HG03342 (cell line): ENCODE measurements around the gene S100A5.
"Not testable (repeated sequence)": the region's sequence is repeated elsewhere in the genome, so short reads cannot be mapped to it uniquely, and the experiment has no call there.

Experiments
- ATAC-seq: cut with Tn5 transposase; IDR thresholded peaks from one replicate; pipeline ENCODE4 v1.9.1; 2021; ENCODE audit warnings: mild to moderate bottlenecking, moderate library complexity; ENCODE audit not compliant: unreplicated experiment

The S100A5 gene

GRCh38 chr1:153567621-153568366 lies 27.1 kb upstream of the S100A5 start:
- ATAC-seq, result no peak

DNA sequence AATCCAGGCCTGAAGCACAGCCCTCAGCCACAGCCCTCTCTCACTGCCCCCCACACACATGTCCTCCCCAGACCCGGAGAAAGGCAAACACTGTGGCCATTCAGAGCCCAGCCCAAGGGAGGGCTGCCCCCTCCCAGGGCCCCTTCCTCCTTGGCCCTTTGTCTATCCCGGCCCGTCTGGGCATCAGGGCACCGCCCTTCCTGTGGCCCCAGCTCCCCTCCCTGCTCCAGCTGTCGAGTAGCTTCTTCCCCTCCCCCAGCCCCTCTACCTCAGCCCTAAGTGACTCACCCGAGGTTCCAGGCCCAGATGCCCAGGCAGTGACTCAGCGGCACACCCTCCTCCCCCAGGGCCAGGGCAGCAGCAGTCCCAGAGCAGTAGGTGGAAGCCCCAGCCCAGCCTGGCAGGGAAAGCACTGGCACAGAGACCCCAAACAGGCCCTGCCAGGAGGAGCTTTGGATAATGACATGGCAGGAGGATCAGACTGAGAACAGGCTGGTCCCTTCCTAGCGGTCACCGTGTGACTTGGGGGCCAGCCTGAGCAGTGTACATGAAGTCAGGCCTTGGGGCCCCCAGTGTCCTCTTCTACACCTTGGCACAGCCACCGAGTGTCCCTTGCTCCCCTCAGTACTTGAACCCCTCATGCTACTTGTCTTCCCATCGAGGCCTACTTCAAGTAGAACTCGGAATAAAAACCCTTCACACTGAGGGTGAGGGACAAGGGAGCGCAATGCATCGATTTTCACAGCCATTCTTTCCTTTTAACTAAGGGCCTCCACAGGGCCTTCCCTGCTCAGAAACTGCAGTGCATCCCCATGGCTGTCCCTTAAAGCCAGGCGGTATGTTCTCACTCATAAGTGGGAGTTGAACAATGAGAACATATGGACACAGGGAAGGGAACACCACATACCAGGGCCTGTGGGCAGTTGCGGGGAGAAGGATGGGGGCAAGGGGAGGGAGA lies 26.0 kb upstream of the S100A5 start:
- no peak for ATAC-seq

DNA sequence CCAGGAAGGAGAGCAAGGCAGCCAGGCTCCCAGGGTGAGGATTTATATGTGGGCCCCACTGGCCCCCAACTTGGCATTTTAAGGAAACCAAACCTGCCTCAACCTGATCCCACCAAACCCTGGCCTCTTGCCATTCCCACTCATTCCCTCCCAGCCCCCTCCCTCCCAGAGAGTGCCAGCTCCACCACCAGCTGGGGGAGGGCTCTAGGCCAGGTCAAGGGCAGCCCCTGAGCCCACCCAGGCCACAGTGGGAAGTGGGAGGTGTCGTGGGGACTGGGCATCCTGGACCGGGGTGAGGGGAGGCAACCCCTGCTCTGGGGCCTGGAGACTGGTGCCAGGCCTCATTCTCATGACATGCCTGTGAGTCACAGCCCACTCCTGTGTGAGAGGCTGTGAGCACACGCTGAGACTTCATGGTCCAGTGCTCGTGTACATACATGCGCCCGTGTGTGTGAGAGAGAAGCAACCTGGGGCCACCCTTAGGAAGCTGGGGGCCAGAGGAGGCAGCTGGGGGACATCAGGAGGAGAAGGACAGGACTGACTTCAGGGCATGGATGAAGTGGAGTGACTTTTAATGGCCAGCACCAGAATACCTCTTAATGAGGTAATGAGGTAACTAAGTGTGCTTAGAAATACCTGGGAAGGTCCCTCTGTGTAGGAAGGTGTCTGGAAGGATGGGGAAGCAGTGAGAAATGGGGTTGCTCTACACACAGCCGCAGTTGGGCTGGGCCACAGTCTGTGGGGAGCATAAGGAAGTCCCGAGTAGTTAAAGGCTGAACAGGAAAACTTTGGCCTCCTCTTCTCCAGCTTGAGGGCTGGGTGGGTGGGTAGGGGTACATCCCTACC lies 25.0 kb upstream of the S100A5 start, which contains the start of gene S100A2:
TSS of gene S100A2 (minus strand) at position 316 of the 846 bp plus-strand sequence. CDS start 1,967 bp downstream, outside the sequence.
- no peak for ATAC-seq

DNA sequence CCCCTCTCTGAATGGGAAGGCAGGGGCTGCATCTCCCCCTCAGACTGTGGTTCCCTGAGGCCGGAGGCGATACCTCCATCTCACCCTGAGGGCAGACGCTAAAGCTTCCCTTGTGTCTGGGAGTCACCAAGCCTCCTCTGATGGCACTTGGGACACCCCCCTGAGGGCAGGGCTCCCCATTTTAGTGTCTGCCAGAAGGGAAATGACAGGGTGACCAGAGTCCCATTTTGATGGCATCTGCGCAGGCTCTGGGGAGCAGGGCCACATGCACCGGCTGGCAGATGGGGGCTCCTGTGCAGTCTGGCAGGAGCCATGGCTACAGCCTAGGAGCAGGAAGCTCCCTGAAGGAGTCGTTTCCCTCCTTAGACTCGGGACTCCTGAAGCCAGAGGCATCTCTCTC lies 23.3 kb upstream of the S100A5 start:
- no peak for ATAC-seq

DNA sequence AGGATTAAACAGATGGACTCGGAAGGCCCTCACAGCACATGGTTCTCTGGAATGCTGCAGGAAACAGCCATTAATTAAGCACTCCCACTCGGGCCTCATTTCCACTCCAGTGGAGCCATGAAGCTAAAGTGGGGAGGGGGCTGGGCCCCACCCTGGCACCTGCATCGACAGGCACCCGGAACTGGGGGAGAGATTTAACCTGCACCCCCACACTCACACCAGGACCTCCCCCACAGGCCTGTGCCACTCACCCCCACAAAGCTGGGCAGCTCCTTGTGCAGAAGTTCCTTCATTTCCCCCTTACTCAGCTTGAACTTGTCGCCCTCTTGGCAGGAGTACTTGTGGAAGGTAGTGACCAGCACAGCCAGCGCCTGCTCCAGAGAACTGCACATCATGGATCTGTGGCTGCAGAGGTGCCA lies 22.8 kb upstream of the S100A5 start:
- ATAC-seq, result no peak

DNA sequence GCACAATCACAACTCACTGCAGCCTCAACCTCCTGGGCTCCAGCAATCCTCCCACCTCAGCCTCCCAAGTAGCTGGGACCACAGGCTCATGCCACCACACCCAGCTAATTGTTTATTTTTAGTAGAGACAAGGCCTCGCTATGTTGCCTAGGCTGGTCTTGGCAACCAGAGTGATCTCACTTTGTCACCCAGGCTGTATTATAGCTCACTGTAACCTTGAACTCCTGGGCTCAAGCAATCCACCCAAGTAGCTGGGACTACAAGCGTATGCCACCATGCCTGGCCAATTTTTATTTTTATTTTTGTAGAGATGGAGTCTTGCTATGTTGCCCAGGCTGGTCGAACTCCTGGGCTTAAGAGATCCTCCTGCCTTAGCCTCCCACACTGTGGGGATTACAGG lies 21.3 kb upstream of the S100A5 start:
- ATAC-seq, result not testable (repeated sequence)

- ATAC-seq, result no peak
Measured at GRCh38 chr1:153561466-153561985, 20.8 kb upstream of the S100A5 start.

GRCh38 chr1:153560771-153561465 lies 20.2 kb upstream of the S100A5 start:
- no peak for ATAC-seq

GRCh38 chr1:153560241-153560640 lies 19.5 kb upstream of the S100A5 start:
- ATAC-seq, result no peak

- ATAC-seq, result no peak
Measured at GRCh38 chr1:153557877-153558276, 17.1 kb upstream of the S100A5 start.

GRCh38 chr1:153556348-153556747 lies 15.6 kb upstream of the S100A5 start:
- ATAC-seq, result no peak

- ATAC-seq, result no peak
Measured at GRCh38 chr1:153553830-153554541, 13.3 kb upstream of the S100A5 start.

GRCh38 chr1:153553096-153553495 lies 12.4 kb upstream of the S100A5 start:
- ATAC-seq, result no peak

GRCh38 chr1:153552335-153552734 lies 11.6 kb upstream of the S100A5 start:
- no peak for ATAC-seq

GRCh38 chr1:153550827-153551500 lies 10.2 kb upstream of the S100A5 start:
- no peak for ATAC-seq

- no peak for ATAC-seq
Measured at GRCh38 chr1:153550398-153550758, 9.6 kb upstream of the S100A5 start.

DNA sequence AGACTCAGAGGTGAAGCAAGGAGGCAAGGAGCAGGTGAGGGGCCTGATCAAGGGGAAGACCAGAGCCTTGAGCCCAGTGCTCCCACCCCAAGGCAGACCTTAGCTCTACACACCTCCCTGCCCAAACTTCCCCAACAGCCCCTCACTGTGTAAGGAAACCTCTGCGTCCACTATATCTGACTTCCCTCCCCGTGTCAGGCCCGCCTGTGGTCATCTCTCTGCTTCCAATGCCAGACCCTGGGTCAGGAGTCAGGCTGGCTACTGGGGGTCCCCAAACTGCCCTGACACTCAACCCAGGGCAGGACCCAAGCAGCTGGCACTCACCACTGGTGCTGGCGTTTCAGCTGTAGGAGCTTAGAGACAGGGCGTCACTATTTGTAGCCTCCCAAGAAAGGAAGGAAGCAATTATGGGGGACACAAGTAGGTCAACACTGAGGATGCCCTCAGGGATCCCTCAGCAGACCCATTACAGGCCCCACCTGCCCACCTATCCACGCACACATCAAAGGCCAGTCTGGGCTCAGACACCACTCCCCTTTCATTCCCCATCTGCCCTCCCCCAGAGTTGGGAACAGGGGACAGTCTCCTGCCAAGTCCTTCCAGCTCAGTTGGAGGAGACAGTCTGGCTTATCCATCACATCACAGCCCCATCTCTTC lies 9.1 kb upstream of the S100A5 start:
- ATAC-seq, result no peak
